ENCODE results near the gene MCUR1. TPM values are rescaled to one million over a fixed set of nuclear protein-coding genes. Genes with fewer than 3 reads are reported as not detected.

Gene MCUR1
- total and polyA plus RNA-seq, 2 of the 13 experiments (the other 11 are each of a cell fraction or from before 2014, with no cell fraction given) = 8.0 to 29.6 TPM

DNA sequence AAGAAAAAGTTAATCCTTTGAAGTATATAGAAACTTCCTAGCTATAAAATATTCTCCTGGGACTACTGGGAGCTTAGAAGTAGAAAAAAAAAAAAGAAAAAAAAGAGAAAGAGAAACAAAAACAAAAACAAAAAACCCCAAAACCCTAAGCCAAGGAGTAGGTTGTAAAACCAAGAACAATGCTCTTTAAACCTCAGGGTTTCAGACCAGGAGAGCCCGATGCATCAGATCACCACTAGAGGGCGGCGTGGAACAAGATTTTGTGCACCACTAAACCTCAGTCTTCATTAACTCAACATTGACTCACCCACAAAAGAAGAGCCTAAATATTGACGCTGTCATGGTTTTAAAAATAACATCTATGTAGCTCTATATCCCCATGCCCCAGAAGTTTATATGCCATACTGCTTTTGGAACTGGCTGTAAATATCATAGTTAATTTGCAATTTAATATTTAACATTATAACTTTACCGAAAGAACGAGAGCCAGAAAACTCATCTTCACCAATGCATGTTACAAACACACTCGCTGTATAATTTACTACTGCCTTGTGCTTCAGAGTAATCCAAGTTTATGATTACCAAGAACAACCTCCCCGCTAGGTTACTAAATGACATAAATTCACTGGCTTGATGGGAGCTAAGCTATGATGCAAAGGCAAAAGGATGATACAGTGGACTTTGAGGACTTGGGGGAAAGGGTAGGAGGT is 19.2 kb downstream of the MCUR1 start (continued):
- TF ChIP-seq, protein P1, sequence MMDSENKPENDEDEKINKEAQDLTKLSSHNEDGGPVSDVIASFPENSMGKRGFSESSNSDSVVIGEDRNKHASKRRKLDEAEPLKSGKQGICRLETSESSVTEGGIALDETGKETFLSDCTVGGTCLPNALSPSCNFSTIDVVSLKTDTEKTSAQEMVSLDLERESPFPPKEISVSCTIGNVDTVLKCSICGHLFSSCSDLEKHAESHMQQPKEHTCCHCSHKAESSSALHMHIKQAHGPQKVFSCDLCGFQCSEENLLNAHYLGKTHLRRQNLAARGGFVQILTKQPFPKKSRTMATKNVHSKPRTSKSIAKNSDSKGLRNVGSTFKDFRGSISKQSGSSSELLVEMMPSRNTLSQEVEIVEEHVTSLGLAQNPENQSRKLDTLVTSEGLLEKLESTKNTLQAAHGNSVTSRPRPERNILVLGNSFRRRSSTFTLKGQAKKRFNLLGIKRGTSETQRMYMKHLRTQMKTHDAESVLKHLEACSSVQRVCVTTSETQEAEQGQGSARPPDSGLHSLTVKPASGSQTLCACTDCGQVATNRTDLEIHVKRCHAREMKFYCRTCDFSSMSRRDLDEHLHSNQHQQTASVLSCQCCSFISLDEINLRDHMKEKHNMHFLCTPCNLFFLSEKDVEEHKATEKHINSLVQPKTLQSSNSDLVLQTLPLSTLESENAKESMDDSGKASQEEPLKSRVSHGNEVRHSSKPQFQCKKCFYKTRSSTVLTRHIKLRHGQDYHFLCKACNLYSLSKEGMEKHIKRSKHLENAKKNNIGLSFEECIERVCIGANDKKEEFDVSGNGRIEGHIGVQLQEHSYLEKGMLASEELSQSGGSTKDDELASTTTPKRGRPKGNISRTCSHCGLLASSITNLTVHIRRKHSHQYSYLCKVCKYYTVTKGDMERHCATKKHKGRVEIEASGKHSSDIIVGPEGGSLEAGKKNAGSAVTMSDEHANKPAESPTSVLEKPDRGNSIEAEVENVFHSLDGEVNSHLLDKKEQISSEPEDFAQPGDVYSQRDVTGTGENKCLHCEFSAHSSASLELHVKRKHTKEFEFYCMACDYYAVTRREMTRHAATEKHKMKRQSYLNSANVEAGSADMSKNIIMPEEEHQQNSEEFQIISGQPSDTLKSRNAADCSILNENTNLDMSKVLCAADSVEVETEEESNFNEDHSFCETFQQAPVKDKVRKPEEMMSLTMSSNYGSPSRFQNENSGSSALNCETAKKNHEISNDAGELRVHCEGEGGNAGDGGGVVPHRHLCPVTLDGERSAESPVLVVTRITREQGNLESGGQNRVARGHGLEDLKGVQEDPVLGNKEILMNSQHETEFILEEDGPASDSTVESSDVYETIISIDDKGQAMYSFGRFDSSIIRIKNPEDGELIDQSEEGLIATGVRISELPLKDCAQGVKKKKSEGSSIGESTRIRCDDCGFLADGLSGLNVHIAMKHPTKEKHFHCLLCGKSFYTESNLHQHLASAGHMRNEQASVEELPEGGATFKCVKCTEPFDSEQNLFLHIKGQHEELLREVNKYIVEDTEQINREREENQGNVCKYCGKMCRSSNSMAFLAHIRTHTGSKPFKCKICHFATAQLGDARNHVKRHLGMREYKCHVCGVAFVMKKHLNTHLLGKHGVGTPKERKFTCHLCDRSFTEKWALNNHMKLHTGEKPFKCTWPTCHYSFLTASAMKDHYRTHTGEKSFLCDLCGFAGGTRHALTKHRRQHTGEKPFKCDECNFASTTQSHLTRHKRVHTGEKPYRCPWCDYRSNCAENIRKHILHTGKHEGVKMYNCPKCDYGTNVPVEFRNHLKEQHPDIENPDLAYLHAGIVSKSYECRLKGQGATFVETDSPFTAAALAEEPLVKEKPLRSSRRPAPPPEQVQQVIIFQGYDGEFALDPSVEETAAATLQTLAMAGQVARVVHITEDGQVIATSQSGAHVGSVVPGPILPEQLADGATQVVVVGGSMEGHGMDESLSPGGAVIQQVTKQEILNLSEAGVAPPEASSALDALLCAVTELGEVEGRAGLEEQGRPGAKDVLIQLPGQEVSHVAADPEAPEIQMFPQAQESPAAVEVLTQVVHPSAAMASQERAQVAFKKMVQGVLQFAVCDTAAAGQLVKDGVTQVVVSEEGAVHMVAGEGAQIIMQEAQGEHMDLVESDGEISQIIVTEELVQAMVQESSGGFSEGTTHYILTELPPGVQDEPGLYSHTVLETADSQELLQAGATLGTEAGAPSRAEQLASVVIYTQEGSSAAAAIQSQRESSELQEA (CRISPR knock-in tag; IDR thresholded peaks at IDR 0.05; ENCODE audit: not compliant biosample characterization) = no peak
- TF ChIP-seq ZNF720 (CRISPR knock-in tag; IDR thresholded peaks at IDR 0.05) (no peak), STAG1 (CRISPR knock-in tag; IDR thresholded peaks at IDR 0.05) (peak; percentile 86), ZNF484 (CRISPR knock-in tag; IDR thresholded peaks at IDR 0.05; ENCODE audit: borderline replicate concordance, low read depth) (no peak), ZNF331 (CRISPR knock-in tag; IDR thresholded peaks at IDR 0.05) (0 out of 2 replicates have a peak, but pooled peaks have one; percentile 48), PHF21A (CRISPR knock-in tag; IDR thresholded peaks at IDR 0.05) (no peak), ZKSCAN1 (IDR thresholded peaks at IDR 0.05; ENCODE audit: low read length) (peak; percentile 72; the same call in 1 of the 2 replicates), ZNF891 (CRISPR knock-in tag; IDR thresholded peaks at IDR 0.05) (no peak), XRCC5 (optimal IDR thresholded peaks at IDR 0.05; ENCODE audit: low read length) (peak; percentile 45)
- TF ChIP-seq, protein P2, sequence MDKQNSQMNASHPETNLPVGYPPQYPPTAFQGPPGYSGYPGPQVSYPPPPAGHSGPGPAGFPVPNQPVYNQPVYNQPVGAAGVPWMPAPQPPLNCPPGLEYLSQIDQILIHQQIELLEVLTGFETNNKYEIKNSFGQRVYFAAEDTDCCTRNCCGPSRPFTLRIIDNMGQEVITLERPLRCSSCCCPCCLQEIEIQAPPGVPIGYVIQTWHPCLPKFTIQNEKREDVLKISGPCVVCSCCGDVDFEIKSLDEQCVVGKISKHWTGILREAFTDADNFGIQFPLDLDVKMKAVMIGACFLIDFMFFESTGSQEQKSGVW (CRISPR knock-in tag; IDR thresholded peaks at IDR 0.05; ENCODE audit: borderline replicate concordance) = no peak
- TF ChIP-seq, protein P3, sequence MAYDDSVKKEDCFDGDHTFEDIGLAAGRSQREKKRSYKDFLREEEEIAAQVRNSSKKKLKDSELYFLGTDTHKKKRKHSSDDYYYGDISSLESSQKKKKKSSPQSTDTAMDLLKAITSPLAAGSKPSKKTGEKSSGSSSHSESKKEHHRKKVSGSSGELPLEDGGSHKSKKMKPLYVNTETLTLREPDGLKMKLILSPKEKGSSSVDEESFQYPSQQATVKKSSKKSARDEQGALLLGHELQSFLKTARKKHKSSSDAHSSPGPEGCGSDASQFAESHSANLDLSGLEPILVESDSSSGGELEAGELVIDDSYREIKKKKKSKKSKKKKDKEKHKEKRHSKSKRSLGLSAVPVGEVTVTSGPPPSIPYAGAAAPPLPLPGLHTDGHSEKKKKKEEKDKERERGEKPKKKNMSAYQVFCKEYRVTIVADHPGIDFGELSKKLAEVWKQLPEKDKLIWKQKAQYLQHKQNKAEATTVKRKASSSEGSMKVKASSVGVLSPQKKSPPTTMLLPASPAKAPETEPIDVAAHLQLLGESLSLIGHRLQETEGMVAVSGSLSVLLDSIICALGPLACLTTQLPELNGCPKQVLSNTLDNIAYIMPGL (CRISPR knock-in tag; IDR thresholded peaks at IDR 0.05; ENCODE audit: borderline replicate concordance in 1 of 2, low read depth in 1 of 2) = peak in 1 of 2 experiments; percentile 52; a peak in 1 of 4 replicates
- TF ChIP-seq, protein P4, sequence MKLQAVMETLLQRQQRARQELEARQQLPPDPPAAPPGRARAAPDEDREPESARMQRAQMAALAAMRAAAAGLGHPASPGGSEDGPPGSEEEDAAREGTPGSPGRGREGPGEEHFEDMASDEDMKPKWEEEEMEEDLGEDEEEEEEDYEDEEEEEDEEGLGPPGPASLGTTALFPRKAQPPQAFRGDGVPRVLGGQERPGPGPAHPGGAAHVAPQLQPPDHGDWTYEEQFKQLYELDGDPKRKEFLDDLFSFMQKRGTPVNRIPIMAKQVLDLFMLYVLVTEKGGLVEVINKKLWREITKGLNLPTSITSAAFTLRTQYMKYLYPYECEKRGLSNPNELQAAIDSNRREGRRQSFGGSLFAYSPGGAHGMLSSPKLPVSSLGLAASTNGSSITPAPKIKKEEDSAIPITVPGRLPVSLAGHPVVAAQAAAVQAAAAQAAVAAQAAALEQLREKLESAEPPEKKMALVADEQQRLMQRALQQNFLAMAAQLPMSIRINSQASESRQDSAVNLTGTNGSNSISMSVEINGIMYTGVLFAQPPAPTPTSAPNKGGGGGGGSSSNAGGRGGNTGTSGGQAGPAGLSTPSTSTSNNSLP (IDR thresholded peaks at IDR 0.05; ENCODE audit: low read depth, low read length) = peak; percentile 44; the same call in 1 of the 2 replicates

All from HepG2 (cell line).